ENCODE results near the gene PCDHGA2. TPM values are rescaled to one million over a fixed set of nuclear protein-coding genes. Genes with fewer than 3 reads are reported as not detected.
"Not testable (repeated sequence)": the region's sequence is repeated elsewhere in the genome, so short reads cannot be mapped to it uniquely, and the experiment has no call there.

Gene PCDHGA2
- total RNA-seq, 1 experiment from 2014 or later: 2.1 TPM

DNA sequence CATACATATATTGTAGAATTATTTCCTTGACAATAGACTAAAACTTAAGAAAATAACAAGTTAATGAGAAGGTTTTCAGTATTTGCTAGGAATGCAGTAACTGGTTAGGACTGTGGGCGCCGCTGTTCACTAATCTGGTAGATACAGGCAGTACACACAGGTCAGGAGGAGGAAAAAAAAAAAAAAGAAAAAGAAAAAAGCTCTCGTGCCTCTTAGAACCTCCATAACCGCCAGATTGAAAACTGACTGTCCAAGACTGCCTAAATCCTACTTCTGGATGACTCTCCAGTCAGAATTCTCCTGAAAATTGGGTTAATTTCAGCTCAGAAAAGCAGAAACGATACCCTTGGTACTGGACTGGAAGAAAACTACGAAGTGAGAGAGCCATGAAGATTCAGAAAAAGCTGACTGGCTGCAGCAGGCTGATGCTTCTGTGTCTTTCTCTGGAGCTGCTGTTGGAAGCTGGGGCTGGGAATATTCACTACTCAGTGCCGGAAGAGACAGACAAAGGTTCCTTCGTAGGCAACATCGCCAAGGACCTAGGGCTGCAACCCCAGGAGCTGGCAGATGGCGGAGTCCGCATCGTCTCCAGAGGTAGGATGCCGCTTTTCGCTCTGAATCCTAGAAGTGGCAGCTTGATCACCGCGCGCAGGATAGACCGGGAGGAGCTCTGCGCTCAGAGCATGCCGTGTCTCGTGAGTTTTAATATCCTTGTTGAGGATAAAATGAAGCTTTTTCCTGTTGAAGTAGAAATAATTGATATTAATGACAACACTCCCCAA is 8.1 kb upstream of the PCDHGA2 start, which contains the start of gene PCDHGA1:
PCDHGA1 (plus strand) TSS at position 216 of the 782 bp plus-strand sequence.
- 0 out of 2 replicates have a peak, but pooled peaks cover 3% of the 10 kb centered on the region for H3K4me1 ChIP-seq (replicated peaks)
- H3K27ac ChIP-seq: no peak within 1 kb of the TSS
- peak within 1 kb of the TSS; percentile 20 for H3K4me3 ChIP-seq
- DNase-seq (ENCODE audit: low read depth in 1 of 2, low spot score in 2 of 2): no peak
- no peaks in the 10 kb centered on the region for H3K36me3 ChIP-seq
- H3K27me3 ChIP-seq (replicated peaks): no peaks in the 10 kb centered on the region
- peaks cover 10% of the 10 kb centered on the region for H3K9me3 ChIP-seq (replicated peaks)

DNA sequence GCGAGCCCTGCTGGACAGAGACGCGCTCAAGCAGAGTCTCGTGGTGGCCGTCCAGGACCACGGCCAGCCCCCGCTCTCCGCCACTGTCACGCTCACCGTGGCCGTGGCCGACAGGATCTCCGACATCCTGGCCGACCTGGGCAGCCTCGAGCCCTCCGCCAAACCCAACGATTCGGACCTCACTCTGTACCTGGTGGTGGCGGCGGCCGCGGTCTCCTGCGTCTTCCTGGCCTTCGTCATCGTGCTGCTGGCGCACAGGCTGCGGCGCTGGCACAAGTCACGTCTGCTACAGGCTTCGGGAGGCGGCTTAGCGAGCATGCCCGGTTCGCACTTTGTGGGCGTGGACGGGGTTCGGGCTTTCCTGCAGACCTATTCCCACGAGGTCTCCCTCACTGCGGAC is 6.0 kb upstream of the PCDHGA2 start:
- not testable (repeated sequence) for DNase-seq (ENCODE audit: low read depth in 1 of 2, low spot score in 2 of 2)

DNA sequence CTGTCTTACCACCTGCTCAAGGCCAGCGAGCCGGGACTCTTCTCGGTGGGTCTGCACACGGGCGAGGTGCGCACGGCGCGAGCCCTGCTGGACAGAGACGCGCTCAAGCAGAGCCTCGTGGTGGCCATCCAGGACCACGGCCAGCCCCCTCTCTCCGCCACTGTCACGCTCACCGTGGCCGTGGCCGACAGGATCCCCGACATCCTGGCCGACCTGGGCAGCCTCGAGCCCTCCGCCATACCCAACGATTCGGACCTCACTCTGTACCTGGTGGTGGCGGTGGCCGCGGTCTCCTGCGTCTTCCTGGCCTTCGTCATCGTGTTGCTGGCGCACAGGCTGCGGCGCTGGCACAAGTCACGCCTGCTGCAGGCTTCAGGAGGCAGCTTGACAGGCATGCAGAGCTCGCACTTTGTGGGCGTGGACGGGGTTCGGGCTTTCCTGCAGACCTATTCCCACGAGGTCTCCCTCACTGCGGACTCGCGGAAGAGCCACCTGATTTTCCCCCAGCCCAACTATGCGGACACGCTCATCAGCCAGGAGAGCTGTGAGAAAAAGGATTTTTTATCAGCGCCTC is 2.3 kb downstream of the PCDHGA2 start:
- not testable (repeated sequence) for H3K27ac ChIP-seq; H3K27me3 ChIP-seq (replicated peaks); H3K36me3 ChIP-seq; H3K4me3 ChIP-seq; DNase-seq (ENCODE audit: low read depth in 1 of 2, low spot score in 2 of 2); H3K4me1 ChIP-seq (replicated peaks)
- H3K9me3 ChIP-seq (replicated peaks): peaks cover 23% of the 10 kb centered on the region

More for the DNA sequence above, 6.0 kb upstream of the PCDHGA2 start:
- not testable (repeated sequence) for H3K27me3 ChIP-seq (replicated peaks); H3K4me1 ChIP-seq (replicated peaks); H3K4me3 ChIP-seq; H3K27ac ChIP-seq; H3K36me3 ChIP-seq
- peaks cover 10% of the 10 kb centered on the region for H3K9me3 ChIP-seq (replicated peaks)

DNA sequence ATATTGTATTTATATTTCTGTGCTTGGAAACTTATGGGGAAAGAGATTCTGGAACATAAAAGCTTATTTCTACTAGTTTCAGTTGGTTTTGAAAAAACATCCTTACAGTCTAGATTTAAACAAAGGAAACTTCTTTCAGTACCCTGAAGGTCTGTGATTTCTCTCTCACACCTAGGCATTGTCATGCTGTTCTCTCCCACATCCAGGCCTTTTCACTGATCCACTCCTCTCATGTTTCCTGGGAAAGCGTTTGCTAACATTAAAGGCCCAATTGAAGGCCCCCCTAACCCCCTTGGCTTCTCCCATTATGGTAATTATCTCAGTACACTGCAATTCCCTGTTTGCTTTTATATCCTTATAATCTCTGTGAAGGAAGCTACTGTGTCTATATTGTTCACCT is 4.2 kb downstream of the PCDHGA2 start:
- no peak overlapping the region for H3K4me3 ChIP-seq
- H3K27ac ChIP-seq: no peak overlapping the region
- peaks cover 23% of the 10 kb centered on the region for H3K9me3 ChIP-seq (replicated peaks)
- no peaks in the 10 kb centered on the region for H3K36me3 ChIP-seq
- H3K27me3 ChIP-seq (replicated peaks): no peaks in the 10 kb centered on the region
- DNase-seq (ENCODE audit: low read depth in 1 of 2, low spot score in 2 of 2): no peak
- H3K4me1 ChIP-seq (replicated peaks): no peaks in the 10 kb centered on the region

DNA sequence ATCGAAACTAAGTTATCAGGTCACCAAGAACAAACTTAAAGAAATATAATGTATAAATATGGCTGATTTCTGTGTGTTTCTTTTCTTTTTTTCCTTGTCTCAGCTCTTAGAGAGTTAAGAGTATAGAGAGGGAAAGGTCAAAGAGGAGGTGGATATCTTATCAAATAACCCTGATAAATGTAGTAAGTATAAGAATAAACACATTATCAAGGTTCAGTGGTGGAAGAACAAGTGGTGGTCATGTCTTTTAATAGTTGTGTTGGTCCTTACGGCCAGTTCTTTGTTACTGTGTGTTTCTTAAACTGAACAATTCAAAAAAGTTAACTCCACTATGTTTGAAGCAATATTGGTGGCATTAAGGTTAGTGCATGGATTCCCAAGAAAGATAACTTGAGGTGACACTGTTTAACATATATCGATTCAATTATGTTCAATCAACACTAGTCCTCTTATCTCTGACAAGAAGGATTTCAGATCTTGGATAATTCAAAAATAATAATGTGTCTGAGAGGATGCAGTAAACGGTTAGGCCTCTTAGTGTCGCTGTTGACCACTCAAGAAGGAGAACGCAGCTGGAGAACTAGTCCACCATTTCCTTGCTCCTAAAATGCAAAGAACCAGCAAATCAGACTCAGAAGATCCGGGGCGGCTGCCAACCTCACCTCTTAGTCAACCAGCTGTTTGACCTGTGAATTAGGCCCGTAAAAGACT is 4.8 kb downstream of the PCDHGA2 start, which contains the start of gene PCDHGA3:
PCDHGA3 (plus strand) TSS at position 588 of the 711 bp plus-strand sequence. CDS start 205 bp downstream, outside the sequence.
- Histone ChIP-seq H3K27me3 (replicated peaks) (no peaks in the 10 kb centered on the region), H3K4me1 (replicated peaks) (no peaks in the 10 kb centered on the region), H3K4me3 (no peak within 1 kb of the TSS), H3K27ac (no peak within 1 kb of the TSS), H3K36me3 (no peaks in the 10 kb centered on the region), H3K9me3 (replicated peaks) (peaks cover 23% of the 10 kb centered on the region)
- no peak for DNase-seq (ENCODE audit: low read depth in 1 of 2, low spot score in 2 of 2)

DNA sequence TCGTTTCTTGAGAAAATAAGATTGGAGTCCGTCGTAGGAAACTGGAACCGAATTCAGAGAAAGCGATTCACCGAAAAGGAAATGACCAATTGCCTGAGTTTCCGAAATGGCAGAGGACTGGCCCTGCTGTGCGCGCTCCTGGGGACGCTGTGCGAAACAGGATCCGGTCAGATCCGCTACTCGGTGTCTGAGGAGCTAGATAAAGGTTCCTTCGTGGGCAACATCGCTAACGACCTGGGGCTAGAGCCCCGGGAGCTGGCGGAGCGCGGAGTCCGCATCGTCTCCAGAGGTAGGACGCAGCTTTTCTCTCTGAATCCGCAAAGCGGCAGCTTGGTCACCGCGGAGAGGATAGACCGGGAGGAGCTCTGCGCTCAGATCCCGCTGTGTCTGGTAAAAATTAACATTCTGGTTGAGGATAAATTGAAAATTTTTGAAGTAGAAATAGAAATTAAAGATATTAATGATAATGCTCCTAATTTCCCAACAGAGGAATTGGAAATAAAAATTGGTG is 5.4 kb downstream of the PCDHGA2 start:
- no peaks in the 10 kb centered on the region for H3K36me3 ChIP-seq
- H3K4me1 ChIP-seq (replicated peaks): no peaks in the 10 kb centered on the region
- H3K9me3 ChIP-seq (replicated peaks): peaks cover 23% of the 10 kb centered on the region
- H3K27ac ChIP-seq: no peak overlapping the region
- no peak overlapping the region for H3K4me3 ChIP-seq
- DNase-seq (ENCODE audit: low read depth in 1 of 2, low spot score in 2 of 2): no peak
- no peaks in the 10 kb centered on the region for H3K27me3 ChIP-seq (replicated peaks)

DNA sequence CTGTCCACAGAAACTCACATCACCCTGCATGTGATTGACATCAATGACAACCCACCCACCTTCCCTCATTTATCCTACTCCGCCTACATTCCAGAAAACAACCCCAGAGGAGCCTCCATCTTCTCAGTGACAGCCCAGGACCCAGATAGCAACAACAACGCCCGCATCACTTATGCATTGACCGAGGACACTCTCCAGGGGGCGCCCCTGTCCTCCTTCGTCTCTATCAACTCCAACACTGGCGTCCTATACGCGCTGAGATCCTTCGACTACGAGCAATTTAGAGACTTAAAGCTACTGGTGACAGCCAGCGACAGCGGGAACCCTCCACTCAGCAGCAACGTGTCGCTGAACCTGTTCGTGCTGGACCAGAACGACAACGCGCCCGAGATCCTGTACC is 6.8 kb downstream of the PCDHGA2 start:
- Histone ChIP-seq H3K4me3 (no peak overlapping the region), H3K9me3 (replicated peaks) (peaks cover 19% of the 10 kb centered on the region)

DNA sequence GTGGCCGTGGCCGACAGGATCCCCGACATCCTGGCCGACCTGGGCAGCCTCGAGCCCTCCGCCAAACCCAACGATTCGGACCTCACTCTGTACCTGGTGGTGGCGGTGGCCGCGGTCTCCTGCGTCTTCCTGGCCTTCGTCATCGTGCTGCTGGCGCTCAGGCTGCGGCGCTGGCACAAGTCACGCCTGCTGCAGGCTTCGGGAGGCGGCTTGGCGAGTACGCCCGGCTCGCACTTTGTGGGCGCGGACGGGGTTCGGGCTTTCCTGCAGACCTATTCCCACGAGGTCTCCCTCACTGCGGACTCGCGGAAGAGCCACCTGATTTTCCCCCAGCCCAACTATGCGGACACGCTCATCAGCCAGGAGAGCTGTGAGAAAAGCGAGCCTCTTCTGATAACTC is 7.5 kb downstream of the PCDHGA2 start:
- H3K4me3 ChIP-seq; H3K27me3 ChIP-seq (replicated peaks); H3K36me3 ChIP-seq; H3K4me1 ChIP-seq (replicated peaks); H3K27ac ChIP-seq; DNase-seq (ENCODE audit: low read depth in 1 of 2, low spot score in 2 of 2): not testable (repeated sequence)
- peaks cover 24% of the 10 kb centered on the region for H3K9me3 ChIP-seq (replicated peaks)

More for the DNA sequence above, 6.8 kb downstream of the PCDHGA2 start:
- Histone ChIP-seq H3K27ac (no peak overlapping the region), H3K4me1 (replicated peaks) (no peaks in the 10 kb centered on the region), H3K27me3 (replicated peaks) (no peaks in the 10 kb centered on the region), H3K36me3 (no peaks in the 10 kb centered on the region)
- no peak for DNase-seq (ENCODE audit: low read depth in 1 of 2, low spot score in 2 of 2)

DNA sequence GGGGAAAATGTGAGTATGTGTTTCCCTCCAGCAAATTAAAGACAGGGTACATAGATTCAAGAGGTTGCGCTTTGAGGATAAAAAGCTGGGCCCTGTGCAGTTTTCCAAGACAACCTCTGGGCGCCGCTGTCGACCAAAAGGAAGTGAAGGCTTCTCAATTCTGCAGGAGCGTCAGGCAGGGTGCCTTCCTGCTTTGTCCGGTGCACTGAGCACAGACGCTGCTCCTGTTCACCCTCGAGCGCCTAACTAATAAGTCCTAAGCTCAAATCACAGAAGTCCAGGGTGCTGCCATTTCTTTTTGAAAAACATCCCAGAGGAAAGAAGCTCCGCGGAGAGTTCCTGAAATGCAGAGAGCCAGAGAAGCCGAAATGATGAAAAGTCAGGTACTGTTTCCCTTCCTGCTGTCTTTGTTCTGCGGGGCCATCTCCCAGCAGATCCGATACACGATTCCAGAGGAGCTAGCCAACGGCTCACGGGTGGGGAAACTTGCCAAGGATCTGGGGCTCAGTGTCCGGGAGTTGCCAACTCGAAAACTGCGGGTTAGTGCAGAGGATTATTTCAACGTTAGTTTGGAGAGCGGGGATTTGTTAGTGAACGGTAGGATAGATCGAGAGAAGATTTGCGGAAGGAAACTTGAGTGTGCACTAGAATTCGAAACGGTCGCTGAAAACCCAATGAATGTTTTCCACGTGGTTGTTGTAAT is 11.5 kb downstream of the PCDHGA2 start, which contains the start of gene PCDHGB1:
PCDHGB1 (plus strand) TSS at position 183 of the 703 bp plus-strand sequence; CDS start at position 345, 162 bp downstream.
- Histone ChIP-seq H3K9me3 (replicated peaks) (peaks cover 12% of the 10 kb centered on the region), H3K4me1 (replicated peaks) (no peaks in the 10 kb centered on the region), H3K4me3 (no peak within 1 kb of the TSS), H3K36me3 (no peaks in the 10 kb centered on the region), H3K27me3 (replicated peaks) (no peaks in the 10 kb centered on the region), H3K27ac (no peak within 1 kb of the TSS)
- peak in 1 of 2 experiments; percentile 42 for DNase-seq (ENCODE audit: low read depth in 1 of 2, low spot score in 2 of 2)

DNA sequence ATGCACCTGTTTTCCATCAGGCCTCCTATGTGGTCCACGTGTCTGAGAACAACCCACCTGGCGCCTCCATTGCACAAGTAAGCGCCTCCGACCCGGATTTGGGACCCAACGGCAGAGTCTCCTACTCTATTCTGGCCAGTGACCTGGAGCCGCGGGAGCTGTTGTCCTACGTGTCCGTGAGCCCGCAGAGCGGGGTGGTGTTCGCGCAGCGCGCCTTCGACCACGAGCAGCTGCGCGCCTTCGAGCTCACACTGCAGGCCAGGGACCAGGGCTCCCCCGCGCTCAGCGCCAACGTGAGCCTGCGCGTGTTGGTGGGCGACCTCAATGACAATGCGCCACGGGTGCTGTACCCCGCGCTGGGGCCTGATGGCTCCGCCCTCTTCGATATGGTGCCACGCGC is 13.0 kb downstream of the PCDHGA2 start:
- no peaks in the 10 kb centered on the region for H3K27me3 ChIP-seq (replicated peaks)
- H3K27ac ChIP-seq: no peak overlapping the region
- DNase-seq (ENCODE audit: low read depth in 1 of 2, low spot score in 2 of 2): no peak
- no peaks in the 10 kb centered on the region for H3K36me3 ChIP-seq
- no peaks in the 10 kb centered on the region for H3K4me1 ChIP-seq (replicated peaks)
- H3K9me3 ChIP-seq (replicated peaks): peaks cover 19% of the 10 kb centered on the region
- H3K4me3 ChIP-seq: no peak overlapping the region

DNA sequence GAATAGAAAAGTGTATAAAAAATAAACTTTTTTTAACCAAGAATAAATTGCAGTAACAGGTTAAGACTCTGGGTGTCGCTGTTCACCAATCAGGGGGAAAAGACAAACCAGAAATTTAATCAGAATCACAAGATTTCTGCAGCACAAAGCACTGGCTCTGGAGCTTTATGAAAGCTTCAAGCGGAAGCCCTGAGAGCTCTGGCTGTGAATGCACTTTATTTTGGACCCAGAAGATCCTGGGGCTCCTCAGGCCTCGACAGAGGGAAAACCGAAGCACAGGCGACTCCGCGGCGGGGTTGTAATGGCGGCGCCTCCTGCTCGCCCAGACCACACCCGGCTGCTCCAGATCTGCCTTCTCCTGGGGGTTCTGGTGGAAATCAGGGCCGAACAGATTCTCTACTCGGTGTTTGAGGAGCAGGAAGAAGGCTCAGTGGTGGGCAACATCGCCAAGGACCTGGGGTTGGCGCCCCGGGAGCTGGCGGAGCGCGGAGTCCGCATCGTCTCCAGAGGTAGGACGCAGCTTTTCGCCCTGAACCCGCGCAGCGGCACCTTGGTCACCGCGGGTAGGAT is 16.4 kb downstream of the PCDHGA2 start, which contains the start of gene PCDHGA4:
PCDHGA4 (plus strand) TSS at position 122 of the 570 bp plus-strand sequence; CDS start at position 209, 87 bp downstream.
- H3K4me3 ChIP-seq: no peak within 1 kb of the TSS
- no peak within 1 kb of the TSS for H3K27ac ChIP-seq
- no peaks in the 10 kb centered on the region for H3K36me3 ChIP-seq
- H3K9me3 ChIP-seq (replicated peaks): peaks cover 26% of the 10 kb centered on the region
- H3K4me1 ChIP-seq (replicated peaks): no peaks in the 10 kb centered on the region
- no peak for DNase-seq (ENCODE audit: low read depth in 1 of 2, low spot score in 2 of 2)
- no peaks in the 10 kb centered on the region for H3K27me3 ChIP-seq (replicated peaks)

DNA sequence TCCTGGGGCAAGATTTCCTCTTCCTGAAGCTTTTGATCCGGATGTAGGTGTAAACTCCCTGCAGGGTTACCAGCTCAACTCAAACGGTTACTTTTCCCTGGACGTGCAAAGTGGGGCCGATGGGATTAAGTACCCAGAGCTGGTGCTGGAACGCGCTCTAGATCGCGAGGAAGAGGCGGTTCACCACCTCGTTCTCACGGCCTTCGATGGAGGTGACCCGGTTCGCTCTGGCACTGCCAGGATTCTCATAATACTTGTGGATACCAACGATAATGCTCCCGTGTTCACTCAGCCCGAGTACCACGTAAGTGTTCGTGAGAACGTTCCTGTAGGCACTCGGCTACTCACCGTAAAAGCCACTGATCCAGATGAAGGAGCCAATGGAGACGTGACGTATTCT is 17.1 kb downstream of the PCDHGA2 start:
- Histone ChIP-seq H3K27me3 (replicated peaks) (no peaks in the 10 kb centered on the region), H3K4me1 (replicated peaks) (no peaks in the 10 kb centered on the region), H3K9me3 (replicated peaks) (peaks cover 27% of the 10 kb centered on the region), H3K27ac (no peak overlapping the region), H3K36me3 (no peaks in the 10 kb centered on the region), H3K4me3 (no peak overlapping the region)
- no peak for DNase-seq (ENCODE audit: low read depth in 1 of 2, low spot score in 2 of 2)

DNA sequence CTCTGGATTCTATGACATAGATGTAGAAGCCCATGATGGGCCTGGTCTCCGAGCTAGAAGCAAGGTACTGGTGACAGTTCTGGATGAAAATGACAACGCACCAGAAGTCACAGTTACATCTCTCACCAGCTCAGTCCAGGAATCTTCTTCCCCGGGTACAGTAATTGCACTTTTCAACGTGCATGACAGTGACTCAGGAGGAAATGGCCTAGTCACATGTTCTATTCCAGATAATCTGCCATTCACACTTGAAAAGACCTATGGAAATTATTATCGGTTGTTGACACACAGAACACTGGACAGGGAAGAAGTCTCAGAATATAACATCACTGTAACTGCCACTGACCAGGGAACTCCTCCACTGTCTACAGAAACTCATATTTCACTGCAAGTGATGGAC is 17.6 kb downstream of the PCDHGA2 start:
- Histone ChIP-seq H3K9me3 (replicated peaks) (peaks cover 27% of the 10 kb centered on the region), H3K4me3 (no peak overlapping the region), H3K27me3 (replicated peaks) (no peaks in the 10 kb centered on the region), H3K27ac (no peak overlapping the region), H3K36me3 (no peaks in the 10 kb centered on the region), H3K4me1 (replicated peaks) (no peaks in the 10 kb centered on the region)
- DNase-seq (ENCODE audit: low read depth in 1 of 2, low spot score in 2 of 2): no peak
